Measurements from ENCODE around the gene TBXAS1.
A peak's percentile ranks its signal among the peaks of the same experiment; 100 is the strongest.
"Not testable (repeated sequence)": the region's sequence is repeated elsewhere in the genome, so short reads cannot be mapped to it uniquely, and the experiment has no call there.

Gene TBXAS1

DNA sequence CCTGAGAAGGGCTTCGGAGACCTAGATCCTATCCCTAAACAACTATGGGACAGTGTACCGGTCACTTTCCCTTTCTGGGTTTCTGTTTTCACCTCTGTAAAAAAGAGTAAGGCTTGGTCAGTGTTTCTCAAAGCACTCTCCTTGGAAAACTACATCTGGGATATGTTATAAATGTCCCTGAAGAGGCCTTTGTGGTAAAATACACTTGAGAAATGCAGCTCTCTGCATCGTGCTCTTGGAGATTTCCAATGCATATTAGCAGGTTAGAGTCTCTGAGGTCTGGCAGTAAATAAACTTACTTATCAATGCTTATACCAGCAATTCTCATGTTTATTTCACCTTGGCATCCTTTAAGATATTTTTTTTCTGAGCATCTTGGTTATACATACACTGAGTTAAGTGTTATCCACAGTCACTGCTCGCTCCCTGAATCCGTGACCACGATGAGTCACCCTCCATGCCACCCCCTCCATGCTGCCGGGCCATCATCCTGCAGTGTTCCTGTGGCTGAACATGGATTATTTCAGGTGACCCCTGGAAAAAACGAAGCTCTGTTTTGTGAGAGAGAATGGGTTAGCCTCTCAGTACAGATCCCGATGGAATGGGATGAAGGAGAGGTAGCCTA lies 3.3 kb upstream of the TBXAS1 start:
- no peak for DNase-seq

DNA sequence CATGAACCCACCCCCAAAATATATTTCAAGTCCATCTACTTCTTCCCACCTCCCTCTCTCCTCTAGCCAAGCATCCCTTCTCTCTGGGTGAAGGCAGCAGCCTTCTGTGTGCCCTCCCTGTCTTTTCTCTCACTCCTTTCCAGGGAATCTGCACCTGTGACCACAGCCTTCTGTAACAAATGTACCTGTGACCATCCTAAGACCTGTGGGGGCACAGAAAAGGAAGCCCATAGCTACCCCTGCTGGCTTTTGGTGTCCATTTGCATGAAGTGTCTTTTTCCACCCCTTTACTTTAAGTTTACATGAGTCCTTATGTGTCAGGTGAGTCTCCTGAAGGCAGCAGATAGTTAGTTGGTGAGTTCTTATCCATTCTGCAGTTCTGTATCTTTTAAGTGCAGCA lies 2.0 kb upstream of the TBXAS1 start:
- no peak for DNase-seq

DNA sequence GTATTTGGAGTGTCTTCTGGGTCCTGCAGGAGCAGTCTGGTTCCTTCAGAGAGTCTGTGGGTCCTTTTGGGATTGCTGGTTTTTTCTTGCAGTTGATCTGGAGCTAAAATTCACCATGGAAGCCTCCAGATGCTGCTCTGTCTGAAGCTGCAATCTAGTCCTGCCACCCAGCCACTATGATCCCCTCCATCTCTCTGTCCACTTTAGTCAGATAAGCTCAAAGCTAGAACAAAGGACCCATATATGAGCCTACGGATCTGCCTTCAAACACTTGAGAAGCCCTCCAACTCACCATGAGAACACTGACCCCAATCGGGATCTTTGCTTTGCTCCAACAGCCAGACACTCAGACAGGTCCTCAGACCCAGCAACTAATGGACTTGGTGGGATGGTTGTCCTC lies 618 bp upstream of the TBXAS1 start:
- no peak for DNase-seq

DNA sequence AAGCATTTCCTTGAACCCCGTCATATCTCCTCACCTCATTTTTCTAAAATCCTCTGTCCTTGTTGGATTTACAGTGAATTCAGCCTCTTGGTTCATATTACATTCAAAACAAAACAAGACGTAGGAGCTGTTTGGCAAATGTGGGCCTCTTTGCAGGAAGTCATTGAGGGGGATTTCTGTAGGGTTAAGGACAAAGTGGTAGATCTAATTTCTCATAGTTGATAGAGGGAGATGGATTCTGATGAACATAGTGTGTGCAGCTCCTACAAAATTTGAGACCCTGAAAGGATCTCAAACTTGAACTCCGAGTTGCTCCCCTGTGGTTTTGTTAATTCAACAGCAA lies 682 bp downstream of the TBXAS1 start:
- peak; percentile 61 for DNase-seq

DNA sequence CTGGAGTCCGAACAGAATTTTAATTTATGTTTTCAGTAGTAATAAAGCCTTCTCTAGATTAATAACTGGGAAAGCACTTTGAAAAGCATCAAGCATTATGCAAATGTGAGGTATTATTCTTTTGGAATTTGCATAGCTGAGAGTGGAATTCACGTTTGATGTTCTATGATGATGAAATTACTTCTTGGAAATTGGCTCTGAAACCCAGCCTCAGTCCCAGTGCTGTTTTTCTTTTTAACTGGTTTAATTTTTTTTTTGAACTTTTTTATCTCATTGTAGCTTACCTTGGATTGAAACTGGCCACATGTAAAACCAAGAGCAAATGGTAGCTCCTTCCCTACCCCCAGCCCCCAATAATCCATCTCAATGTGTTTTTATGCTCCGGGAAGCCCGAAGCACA lies 1.2 kb downstream of the TBXAS1 start:
- DNase-seq: no peak

DNA sequence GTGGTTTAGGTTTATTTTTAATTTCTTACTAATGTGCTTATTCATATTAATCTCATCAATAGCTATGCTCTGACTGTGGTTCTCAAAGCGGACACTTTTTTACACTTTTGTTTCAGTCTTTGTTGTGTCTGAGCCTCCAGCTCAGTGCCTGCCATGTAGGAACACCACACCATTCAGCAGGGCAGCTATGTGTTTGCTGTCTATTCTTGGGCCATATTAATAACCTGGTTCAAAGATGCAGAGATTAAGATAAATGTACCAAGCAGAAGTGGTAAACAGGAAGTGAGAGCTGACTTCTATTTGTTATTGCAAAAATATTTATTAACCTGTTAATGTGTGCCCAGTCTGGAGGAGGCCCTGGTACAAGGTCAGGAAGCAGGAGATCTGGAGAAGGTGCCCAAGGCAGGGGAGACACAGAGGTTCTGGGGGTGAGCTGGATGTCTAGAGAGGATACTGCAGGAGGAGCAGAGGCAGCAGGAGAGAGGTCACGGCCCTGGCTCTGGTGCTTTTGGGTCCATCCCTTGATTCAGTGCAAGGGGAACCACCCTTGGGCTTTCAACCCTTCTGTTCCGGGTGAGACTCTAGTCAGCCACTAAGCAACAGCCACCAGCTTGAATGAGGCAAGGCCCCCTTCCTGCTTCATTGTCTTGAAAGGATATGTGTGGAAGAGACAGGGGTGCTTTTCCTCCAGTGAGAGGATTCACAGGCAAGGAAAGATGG lies 1.9 kb downstream of the TBXAS1 start:
- no peak for DNase-seq

DNA sequence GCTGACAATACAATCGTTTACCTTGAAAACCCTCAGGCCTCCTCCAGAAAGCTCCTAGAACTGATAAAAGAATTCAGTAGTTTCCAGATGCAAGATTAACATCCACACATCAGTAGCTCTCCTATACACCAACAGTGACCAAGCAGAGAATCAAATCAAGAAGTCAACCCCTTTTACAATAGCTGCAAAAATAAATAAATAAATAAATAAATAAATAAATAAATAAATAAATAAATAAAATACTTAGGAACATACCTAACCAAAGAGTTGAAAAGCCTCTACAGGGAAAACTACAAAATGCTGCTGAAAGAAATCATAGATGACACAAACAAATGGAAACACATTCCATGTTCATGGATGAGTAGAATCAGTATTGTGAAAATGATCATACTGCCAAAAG lies 6.8 kb downstream of the TBXAS1 start:
- not testable (repeated sequence) for DNase-seq

DNA sequence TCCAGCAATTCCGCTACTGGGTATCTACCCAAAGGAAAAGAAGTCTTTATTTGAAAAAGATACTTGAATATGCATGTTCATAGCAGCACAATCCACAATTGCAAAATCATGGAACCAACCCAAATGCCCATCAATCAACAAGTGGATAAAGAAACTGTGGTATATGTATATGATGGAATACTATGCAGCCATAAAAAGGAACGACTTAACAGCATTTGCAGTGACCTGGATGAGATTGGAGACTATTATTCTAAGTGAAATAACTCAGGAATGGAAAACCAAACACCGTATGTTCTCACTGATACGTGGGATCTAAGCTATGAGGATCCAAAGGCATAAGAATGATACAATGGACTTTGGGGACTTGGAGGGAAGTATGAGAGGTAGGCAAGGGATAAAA lies 8.2 kb downstream of the TBXAS1 start:
- DNase-seq: not testable (repeated sequence)

DNA sequence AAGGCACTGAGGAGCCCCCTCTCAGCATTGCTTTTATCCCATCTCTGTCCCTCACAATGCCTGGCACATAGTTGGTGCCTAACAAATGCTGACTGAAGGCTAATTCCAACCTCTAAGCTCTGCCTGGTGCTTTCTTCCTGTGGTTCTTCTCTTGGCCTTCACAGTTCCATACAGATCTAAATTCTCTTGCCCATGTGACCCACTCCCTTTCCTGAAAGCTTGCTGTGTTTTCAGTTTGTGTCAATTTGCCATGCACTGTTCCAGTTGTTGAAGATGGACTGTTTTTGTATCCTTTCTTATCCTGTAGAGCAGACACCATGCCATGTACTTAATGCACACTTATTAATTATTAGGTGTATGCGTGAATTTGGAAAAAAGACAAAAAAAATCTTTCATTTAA lies 9.2 kb downstream of the TBXAS1 start:
- DNase-seq: no peak

DNA sequence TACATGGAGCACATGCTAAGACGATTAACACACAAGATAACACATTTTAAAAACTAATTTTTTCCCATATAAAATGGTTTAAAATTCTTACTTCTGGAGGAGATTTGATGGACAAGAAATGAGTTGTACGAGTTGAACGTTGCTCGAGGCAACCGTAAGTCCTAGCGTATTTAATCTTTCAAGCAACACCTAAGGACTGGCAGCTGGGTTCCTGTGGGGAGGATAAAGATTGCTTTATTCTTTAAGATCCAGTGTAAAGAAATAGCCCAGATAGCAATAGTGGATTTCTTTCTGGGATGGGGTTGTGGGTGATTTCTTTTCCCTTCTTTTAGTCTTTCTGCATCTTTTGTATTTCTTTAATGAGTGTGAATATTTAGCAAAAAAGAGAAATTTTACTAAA lies 9.8 kb downstream of the TBXAS1 start:
- no peak for DNase-seq

DNA sequence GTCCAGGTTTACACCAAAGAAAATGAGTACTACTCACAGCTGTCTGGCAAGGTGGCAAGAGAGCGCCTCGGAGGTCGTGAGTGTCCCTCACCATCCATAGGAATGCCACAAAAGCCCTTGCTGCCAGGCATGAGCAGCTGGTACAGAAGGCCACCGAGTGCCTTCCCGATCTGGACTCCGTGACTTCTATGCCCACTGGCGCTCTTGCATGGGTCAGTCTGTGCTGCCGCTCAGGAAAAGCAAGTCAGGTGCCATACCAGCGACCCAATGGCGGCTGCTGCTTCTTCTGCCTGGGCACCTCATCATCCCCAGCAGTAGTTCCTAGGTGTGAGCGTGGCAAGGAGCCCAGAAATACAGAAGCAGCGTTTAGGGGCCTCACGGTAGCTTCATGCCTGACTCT lies 11.7 kb downstream of the TBXAS1 start:
- no peak for DNase-seq

DNA sequence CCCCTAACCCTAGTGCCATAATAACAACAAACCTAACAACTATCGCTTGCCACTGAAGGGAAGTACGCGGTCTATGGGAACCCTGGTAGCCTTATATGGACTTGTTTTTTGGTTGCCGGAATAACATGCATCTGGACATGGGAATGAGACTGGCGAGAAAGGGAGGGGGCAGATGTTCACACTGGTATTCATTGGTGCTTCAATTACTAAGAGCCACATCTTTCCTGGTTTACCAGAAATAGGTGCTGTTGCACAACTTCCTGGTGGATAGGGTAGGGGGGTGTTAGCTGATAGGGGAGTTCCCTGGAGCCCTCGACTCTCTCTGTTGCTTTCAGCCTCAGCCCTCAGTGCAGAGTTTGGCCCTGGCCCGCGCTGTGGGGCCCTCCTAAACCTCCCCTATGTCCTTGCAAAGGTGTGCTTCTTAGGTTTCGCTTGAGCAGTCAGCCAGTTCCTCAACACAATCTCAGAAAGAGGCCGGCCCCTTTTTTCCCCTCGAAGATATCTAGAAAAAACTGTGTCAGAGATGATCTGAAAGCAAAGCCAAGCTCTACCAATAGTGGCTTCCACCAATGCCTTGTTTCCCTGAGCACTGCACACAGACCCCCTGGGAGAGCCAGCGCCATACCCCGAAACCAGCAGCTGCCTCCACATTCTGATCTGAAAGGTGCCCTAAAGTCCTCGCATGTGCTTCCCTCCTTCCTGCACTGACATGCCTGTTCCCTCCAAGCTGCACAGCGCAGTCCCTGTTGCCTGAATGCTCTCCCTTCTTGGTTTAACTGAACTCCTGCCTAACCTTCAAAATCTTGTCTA lies 13.5 kb downstream of the TBXAS1 start:
- DNase-seq: no peak

DNA sequence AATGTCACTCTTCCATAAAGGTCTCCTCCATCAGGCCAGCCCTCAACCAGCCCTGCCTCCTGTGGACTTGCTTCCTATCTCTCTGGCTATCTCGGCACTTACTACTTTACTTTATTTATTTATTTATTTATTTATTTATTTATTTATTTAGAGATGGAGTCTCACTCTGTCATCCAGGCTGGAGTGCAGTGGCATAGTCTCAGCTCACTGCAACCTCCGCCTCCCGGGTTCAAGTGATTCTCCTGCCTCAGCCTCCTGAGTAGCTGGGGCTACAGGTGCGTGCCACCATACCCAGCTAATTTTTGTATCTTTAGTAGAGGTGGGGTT lies 14.1 kb downstream of the TBXAS1 start:
- DNase-seq: not testable (repeated sequence)

DNA sequence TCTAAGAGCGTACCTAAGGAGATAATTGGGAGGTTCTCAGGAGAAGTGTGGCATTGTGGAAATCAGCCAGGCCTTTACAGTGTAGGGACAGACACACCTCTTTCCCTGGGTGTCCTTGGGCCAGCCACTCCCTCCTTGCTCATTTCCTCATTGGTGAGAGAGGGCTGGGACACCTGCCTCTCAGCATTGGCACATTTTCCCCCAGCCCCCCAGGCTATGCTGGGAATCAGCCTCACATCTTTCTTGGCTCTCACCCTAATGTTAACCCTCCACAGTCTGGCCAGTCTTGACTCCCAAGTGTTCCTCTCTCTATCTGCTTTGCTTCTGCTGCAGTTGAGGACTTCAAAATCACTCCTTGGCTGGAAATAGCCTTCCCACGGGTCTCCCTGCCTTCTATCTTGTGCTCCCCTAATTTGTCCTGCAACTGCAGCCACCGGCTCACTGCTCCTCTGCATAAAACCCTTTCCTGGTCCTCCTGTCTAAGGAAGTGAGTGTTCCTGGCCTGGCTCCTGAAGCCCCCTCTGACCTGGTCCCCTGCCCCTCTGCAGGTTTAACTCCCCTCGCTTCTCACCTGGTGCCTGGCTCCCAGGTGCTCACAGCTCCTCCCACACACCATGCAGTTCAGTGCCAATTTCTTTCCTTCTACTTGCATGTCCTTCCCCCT lies 15.8 kb downstream of the TBXAS1 start:
- DNase-seq: no peak

DNA sequence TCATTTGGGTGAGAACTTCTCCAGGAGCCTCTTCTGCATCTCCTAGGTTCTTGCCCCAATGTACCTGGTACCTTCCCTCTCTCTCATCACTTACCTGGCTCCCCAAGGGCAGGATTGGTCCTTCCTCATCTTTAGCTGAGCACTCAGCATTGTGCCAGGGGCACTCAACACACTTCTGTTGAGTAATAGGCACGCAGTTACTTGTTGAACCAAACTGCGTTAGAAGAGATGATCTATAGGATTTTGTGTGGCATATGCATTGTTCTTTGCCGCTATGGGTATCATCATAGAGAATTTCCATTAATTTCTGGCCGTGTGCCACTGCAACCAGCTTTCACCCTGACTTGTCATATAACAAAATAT lies 16.4 kb downstream of the TBXAS1 start:
- DNase-seq: no peak

DNA sequence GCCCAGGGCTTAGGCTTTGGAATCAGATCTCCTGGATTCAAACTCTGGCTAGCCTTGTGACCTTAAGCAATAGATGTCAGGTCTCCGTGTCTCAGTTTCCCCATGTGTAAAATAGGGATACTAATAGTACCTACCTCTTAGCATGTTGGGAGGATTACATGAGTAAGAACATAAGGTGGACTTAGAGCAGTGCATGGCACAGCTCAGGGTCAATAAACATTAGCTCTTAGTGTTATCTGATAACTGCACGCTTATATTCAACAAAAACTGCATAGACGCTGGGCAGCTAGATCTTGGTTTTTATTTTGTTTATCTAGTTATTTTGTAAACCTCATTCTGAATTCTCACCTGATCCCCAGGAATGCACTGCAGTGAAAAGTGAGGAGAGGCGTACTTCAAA lies 17.2 kb downstream of the TBXAS1 start:
- no peak for DNase-seq

DNA sequence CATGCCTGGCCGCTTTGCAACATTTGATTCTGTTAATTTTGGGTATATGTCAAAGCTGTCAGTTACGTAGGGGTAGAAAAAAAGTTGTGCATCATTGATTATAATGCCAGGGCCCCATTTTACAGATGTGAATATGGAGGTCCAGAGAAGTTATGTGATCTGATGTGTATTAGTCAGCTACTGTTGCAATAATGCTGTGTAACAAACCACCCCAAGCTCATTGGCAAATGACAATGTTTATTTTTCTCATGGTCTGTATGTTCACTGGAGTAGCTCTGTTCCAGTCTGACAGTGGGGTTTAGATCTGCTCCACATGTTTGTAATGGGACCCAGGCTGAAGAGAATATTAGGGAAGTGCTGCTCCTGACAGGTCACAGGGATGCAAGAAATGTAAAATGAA lies 19.2 kb downstream of the TBXAS1 start:
- no peak for DNase-seq

DNA sequence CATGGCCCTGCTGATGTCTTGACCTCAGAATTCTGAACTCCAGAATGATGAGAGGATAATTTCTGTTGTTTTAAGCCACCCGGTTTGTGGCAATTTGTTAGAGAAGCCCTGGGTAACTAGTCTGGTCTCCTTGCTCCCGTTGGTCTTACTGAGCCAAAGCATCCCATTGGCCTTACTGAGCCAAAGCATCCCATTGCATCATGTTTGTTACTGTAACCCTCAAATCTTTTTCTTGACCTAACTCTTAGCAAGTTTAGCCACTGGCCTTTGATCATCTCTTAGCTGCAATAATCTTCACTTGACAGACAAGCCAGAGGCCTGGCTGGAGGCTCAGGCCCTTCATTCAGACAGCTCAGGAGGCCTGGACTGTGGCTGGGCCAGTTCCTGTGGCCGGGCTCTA lies 21.8 kb downstream of the TBXAS1 start:
- no peak for DNase-seq

DNA sequence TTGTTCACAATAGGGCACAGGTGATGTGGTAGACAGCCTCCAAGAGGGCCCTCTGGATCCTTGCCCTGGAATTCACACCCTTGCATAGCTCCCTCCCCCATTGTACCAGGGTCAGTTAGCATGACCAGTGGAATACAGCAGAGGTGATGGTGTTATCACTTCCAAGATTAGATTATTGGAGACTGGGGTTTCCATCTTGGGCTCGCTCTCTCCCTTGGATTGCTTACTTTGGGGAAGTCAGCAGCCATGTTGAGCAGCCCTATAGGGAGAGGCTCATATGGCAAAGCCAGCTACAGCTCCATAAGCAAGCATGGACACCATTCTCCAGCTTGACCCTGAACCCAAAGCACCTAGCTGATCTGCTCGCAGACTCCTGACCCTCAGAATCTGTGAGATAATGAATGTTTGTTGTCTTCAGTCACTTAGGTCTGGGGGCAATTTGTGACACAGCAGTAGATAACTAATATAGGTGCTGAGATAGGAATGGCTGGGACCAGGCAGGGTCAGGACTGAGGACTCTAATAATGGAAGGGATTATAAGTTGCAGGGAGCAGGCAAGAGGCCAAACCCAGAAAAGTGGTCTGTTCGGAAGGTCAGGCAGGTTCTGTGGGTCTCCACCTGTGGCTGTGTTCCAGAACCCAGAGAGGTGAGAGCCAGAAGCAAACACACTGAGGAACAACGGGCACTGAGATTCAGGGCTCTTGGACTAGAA lies 22.9 kb downstream of the TBXAS1 start:
- DNase-seq: no peak

DNA sequence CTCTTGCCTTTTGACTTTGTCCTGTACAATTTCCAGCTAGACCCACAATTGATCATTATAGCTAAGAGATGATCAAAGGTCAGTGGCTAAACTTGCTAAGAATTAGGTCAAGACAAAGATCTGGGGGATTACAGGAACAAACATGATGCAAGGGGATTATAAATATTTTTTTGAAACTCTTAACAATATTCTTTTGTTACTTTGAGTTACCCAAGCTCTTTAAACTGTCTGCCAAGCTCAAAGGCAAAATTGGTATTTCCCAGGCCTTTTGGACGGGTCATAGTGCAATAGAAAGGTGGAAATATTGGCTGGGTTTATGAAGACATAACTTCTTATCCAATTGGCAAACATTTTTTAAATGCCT lies 23.4 kb downstream of the TBXAS1 start:
- DNase-seq: no peak

DNA sequence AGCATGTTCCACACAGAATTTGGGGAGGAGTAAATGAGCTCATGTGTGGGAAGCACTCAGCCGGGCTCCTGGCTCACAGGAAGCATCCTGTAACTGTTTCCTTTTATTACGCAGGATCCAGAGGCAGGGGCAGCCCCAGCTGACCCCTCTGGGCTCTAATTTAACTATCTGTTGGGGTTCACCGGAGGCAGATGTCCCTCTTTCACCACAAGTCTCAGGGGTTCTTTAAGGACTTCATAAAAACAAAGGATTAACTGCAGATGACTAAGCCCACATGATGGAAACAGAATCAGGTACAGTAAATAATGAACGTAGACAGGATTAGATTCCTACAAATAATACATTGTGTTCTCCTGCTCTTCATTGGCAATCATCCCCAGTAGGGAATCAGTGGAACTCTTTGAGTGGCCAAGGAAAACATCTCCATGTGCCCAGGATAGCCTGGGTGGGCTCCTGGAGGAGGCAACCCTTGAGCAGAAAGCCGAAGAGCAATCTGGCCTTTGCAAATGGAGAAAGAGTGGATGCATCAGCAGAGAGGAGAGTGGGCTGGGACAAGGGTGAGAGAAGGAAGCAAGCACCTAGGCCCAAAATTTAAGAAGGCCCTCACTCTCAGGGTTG lies 24.6 kb downstream of the TBXAS1 start:
- DNase-seq: no peak

DNA sequence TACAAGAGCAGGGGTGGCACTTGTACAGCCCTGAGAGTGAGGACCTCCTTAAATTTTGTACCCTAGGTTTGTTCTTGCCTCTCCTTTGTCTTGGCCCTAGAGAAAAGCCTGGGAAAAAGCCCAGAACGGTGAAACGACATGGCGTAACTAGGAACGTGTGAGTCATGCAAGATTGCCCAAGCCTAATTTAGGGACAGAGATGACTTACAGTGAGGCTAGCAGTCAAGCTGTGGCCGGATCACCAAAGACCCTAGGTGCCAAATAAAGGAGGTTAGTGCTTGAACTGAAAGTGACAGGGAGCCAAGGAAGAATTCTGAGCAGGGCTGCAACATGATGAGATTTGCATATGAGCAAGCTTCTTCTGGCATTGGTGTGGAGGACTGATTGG lies 25.1 kb downstream of the TBXAS1 start:
- no peak for DNase-seq

All from right kidney (tissue), 1 donor.